ENCODE measurements around the gene CAMK2D.

Gene CAMK2D

DNA sequence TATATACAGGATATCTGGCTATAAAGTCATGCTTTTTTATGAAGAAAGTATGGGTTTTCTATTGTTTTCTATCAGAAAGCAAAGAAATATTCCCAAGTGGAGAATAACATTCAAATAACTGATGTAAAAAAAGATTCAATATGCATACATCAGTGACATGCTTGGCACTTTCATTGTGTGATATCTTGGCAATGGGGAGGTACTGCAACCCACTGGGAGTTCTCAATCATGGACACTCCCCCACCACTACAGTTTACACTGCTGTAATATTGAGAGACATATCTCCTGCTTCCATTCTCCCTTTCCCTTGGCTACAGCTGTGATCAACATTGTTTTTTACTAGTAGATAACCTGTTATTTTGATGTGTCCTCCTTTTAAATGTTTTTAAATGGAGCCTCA is 257.8 kb downstream of the CAMK2D start:
- DNase-seq = no peak

- no peak for DNase-seq
Measured at GRCh38 chr4:113502906-113503305, 258.6 kb downstream of the CAMK2D start.

DNA sequence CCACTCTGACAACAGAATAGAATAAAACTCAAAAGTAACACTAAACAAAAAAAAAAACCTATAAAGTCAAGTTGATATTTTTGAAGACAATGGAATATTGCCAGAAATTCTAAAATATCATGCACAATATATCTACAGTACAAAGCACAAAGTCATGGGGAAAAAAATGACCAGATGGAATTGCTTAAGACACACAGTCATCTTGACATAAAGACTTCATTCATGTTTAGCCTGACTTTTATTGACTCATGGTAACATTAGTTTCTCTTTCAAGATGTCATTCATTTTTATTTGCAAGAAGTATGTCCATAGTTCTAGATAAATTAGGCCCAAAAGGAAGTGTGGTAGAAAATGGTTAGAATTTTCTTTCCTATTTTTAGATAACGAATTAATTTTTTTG is 259.1 kb downstream of the CAMK2D start:
- DNase-seq = no peak

GRCh38 chr4:113500424-113500823 is 261.1 kb downstream of the CAMK2D start:
- DNase-seq = no peak

DNA sequence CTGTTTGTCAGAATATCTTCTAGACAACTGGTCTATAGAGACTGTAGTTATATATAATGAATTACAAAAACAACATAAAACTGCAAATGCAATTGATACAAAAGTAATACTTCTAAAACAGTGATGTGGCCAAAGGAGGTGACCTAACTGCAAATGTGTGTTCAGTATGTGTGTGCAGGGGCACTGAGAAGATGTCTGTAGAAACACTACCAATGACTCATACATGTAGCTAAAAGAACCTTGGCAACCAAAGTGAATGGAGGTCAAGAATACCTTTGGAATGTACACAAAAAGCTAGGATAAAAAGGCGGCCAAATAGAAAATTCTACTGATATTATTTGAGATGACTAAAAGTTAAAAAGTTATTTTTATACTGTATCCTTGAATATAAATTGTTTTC is 261.8 kb downstream of the CAMK2D start:
- DNase-seq = no peak

GRCh38 chr4:113499166-113499565 is 262.4 kb downstream of the CAMK2D start:
- no peak for DNase-seq

GRCh38 chr4:113497154-113497884 is 264.2 kb downstream of the CAMK2D start:
- DNase-seq = no peak

DNA sequence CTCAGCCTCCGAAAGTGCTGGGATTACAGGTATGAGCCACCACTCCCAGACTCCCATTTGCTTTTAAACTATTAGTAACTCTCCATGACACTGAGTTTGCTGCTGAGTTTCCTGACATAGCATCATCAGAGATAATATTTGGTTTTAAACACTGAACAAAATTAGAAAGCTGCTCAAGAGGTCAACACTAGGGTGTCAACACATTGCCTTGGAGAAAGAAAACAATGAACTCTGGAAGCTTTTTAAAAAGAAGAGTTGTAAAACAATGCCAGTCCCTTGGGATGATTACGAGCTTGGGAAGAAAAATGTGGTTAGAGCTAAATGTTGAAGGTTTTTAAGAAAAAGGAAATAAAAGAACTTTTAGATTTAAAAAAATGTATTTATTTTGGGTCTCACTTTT is 264.8 kb downstream of the CAMK2D start:
- no peak for DNase-seq

- DNase-seq = no peak
Measured at GRCh38 chr4:113495790-113496189, 265.7 kb downstream of the CAMK2D start.

- DNase-seq = no peak
Measured at GRCh38 chr4:113483131-113483530, 278.4 kb downstream of the CAMK2D start.

DNA sequence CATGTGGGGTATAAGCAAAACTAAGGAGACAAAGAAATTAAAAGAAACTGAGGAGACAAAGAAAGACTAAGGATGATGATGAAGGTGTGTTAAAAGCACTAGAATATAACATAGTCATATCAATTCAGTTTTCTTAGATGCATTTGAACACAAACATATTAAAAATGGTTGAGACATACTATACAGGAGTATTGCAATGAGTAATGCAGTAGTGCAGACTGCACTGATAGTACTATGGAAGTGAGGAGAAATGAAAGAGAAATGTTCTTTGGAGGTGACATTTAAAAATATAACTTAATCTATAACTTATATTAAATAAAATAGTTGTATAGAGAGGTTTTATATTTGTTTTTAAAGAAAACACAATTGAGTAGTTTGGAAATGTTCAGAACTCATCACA is 279.2 kb downstream of the CAMK2D start:
- no peak for DNase-seq

GRCh38 chr4:113481820-113482219 is 279.7 kb downstream of the CAMK2D start:
- DNase-seq = no peak

GRCh38 chr4:113480109-113480508 is 281.4 kb downstream of the CAMK2D start:
- no peak for DNase-seq

DNA sequence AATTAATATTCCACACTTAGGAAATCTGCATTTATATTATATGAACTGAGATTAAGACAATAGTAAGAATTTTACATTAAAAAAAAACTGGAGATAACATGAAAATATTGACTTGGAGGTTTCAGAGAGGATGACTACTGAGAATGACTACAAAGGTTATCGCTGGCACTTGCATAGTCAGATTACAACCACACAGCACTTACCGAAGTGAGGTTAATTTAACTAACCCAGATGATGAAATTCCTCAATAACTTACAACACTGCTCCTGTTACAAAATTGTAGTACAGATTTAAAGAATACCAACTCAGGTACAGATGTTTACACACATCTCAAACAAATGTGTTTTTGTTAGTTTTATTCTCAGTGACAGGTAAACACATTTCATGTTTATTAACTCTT is 283.5 kb downstream of the CAMK2D start:
- DNase-seq = no peak

DNA sequence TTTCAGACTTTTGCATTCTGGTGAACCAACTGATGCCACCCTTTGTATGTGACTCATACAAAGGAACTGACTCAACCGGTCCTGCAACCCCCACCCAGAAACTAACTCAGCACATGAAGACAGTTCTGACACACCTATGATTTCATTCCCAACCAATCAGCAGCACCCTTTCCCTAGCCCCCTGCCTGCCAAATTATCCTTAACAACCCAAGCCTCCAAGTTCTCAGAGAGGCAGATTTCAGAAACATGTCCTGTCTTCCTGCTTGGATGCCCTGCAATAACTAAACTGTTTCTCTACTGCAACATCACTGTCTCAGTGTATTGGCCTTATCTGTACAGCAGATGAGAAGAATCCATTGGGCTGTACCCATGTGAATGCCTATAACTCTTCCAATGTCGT is 284.7 kb downstream of the CAMK2D start:
- DNase-seq = no peak

GRCh38 chr4:113474017-113474416 is 287.5 kb downstream of the CAMK2D start:
- DNase-seq = no peak

GRCh38 chr4:113472864-113473263 is 288.7 kb downstream of the CAMK2D start:
- no peak for DNase-seq

DNA sequence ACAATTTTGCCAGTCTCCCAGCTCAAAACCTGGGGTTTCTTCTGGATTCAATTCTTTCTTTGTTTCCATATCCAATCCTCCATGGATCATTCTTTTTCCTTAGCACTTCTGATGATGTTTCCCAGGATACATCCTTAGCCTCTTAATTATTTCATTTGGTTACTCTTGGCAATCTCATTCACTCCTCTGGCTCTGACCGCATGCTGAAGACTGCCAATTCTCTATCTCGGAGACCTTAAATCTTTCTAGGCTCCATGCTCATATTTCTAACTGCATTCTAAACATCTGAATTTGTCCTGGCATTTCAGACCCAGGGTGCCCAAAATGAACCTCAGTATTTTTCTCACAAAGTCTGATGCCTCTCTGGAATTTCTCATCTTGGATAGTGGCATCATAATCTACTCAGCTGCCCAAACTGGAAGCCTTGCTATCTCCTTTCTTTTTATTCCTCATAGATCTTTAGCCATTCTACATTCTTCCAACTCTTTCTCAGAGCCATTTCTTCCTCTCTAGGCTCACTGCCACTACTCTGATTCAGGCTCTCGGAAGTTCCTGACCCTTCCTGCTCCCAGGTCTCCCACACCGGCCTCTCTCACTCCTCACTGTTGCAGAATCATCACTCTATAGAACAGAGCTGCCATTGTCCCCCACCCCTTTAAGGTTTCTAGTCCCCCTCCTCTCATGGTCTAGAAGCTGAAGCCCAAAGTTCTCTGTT is 290.2 kb downstream of the CAMK2D start:
- no peak for DNase-seq

DNA sequence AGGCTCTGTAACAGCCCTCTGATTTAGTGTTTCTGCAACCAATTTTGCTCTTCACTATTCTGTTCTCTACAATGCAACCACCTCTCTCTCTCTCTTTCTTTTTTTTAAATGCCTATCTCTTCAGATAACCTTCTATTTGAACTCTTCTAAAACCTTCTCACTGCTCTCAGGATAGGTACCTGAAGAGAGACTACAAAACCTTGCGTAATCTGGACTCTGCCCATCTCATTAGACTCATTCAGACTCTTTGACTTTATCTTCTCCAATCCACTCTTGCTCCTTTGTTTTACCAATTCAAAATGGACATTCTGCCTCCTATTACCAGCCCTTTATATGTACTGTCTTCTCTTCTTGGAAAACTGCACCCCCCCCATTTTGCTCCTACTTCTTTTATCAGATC is 291.6 kb downstream of the CAMK2D start:
- DNase-seq = no peak

DNA sequence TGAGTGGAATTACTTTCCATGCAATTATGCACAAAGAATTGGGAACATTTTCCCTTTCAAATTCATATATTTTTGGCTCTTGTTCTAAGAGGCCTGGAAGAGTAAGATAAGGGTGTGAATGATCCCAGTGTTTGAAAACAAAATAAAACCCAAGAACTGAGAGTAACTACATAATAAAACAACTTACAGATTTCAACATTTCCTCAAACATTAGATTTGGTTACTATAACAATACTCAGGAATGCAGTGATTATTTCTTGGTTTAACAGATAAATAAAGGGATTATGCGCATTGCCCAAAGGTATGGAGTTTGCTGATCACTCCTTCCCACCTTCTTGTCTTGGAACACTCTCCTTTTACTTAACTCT is 292.5 kb downstream of the CAMK2D start:
- DNase-seq = no peak

DNA sequence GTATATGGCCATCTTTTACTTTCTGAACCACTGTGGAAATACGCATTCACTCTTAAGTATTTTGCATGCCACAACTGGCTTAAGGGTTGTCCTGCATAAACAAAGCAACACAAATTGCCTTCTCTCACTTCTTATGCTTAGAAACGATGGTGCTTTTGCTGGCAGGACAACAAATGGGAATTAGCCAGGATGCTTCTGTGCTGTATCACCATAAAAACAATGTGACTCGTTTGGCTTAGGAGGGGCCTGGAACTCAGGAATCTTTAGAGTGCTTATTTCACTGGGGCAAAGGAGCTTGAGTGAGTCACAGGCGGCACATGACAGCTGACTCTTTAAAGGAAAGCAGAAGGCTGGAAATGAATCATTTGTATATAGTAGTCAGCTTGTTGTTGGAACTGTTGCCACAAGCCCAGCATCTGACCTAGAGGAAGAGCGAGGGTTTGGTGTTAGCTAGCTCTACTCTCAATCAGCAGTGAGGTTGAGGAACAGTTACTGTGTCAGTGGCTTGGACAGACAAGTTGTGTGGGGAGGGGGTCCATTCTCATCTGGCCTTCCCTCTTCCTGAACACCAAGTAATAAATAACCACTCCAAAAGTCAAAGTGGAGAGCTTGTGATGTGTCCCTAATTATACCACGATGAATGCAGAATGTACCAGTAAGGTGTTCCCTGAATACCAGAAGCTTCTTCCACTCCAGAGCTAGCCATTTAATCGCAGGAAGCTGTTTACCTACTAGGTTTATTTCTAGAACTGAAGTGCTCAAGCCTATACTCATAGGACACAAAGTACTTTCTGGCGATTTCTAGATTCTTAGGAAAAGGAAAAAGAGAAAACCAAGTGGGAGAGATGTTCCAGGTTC is 293.1 kb downstream of the CAMK2D start:
- DNase-seq = no peak

DNA sequence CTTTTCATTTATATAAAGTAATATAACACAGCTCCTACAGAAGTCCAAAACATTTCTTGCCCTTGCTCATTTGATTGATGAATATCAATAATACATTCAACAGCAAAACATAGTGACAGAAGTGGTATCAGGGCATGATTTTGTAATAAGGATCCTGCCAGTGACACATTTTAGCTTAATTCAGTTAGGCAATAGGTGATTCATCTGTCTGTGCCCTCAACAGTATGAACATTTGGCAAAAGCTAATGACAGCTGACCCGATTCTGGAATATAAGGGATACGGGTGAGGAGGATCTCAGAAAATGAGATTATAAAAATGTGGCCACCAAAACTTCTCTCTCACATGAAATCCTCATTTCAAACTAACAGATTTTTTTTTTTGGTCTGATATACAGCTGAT is 294.0 kb downstream of the CAMK2D start:
- no peak for DNase-seq

DNA sequence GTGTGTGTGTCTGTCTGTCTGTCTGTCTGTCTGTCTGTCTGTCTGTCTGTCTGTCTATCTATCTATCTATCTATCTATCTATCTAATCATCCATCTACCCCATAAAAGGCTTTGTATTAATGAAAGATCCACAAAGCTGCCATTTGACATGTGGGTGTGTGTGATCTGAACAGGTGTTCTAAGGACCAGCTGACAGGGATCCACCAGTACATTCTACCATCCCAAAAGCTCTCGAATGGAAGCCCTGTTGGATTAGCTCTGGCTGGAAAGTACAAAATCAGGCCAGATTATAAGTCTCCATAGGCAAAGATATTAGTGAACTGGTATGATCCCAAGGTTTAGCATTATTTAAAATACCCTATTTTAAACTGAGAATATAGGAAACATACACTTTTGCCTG is 299.3 kb downstream of the CAMK2D start:
- no peak for DNase-seq

DNA sequence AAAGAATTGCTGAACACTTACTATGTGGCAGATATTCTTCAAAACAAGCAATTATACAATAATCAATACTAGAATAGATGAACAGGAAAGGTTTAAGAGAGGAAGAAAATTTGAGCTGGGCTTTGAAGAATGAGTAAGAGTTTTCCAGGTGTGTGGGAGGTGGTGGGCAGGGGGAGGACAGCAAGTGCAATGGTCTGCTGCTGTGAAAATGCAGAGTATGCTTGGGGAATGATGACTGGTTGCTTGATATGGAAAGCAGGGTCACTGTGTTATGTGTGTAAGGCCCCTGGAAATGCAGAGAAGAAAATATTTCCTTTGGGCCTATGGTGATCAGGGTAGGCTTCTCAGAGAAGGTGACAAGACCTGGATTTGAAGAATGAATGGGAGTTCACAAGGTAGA is 300.3 kb downstream of the CAMK2D start:
- no peak for DNase-seq
